Ectodermal cell (in vitro differentiated cells): ENCODE measurements around the gene PCBP2.

ENCODE experiments used
- H3K27ac ChIP-seq: 2 replicates; pipeline ENCODE4 v1.7.0; 2013; ENCODE audit warnings: mild to moderate bottlenecking, low read depth, low read length; ENCODE audit not compliant: insufficient read depth, poor library complexity, severe bottlenecking
- H3K27me3 ChIP-seq: 2 replicates; pipeline ENCODE4 v1.7.0; 2013; ENCODE audit warnings: mild to moderate bottlenecking, low read length; ENCODE audit not compliant: insufficient read depth, control insufficient read depth, poor library complexity, severe bottlenecking
- H3K36me3 ChIP-seq: one replicate; pipeline ENCODE4 v1.7.0; 2013; ENCODE audit warnings: low read length; ENCODE audit not compliant: control insufficient read depth, insufficient read depth
- H3K4me1 ChIP-seq: one replicate; pipeline ENCODE4 v1.7.0; 2013; ENCODE audit warnings: low read length; ENCODE audit not compliant: control insufficient read depth, insufficient read depth
- H3K4me3 ChIP-seq: 2 replicates; pipeline ENCODE4 v1.7.0; 2013; ENCODE audit warnings: low read depth, low read length, control low read depth; ENCODE audit not compliant: insufficient read depth
- H3K9me3 ChIP-seq: 2 replicates; pipeline ENCODE4 v1.7.0; 2013; ENCODE audit warnings: mild to moderate bottlenecking, low read length, moderate library complexity; ENCODE audit not compliant: control insufficient read depth
- WGBS, 2 experiments: methylation state at CpG; one replicate each; pipeline ENCODE4 v1.1.7; 2013; ENCODE audit warnings: missing lambda C conversion rate in 2 of 2; 5-methylcytosine and 5-hydroxymethylcytosine counted together

PCBP2 gene

GRCh38 chr12:53508534-53509170, 56.8 kb downstream of the PCBP2 start:
- WGBS, 2 experiments, result 40% methylated on average over 7 of the region's 7 CpGs
- Histone ChIP-seq H3K36me3 (peaks cover 22% of the 10 kb centered on the region), H3K4me1 (no peaks in the 10 kb centered on the region), H3K27me3 (no peaks in the 10 kb centered on the region), H3K27ac (no peak overlapping the region), H3K9me3 (no peaks in the 10 kb centered on the region), H3K4me3 (no peak overlapping the region)

DNA sequence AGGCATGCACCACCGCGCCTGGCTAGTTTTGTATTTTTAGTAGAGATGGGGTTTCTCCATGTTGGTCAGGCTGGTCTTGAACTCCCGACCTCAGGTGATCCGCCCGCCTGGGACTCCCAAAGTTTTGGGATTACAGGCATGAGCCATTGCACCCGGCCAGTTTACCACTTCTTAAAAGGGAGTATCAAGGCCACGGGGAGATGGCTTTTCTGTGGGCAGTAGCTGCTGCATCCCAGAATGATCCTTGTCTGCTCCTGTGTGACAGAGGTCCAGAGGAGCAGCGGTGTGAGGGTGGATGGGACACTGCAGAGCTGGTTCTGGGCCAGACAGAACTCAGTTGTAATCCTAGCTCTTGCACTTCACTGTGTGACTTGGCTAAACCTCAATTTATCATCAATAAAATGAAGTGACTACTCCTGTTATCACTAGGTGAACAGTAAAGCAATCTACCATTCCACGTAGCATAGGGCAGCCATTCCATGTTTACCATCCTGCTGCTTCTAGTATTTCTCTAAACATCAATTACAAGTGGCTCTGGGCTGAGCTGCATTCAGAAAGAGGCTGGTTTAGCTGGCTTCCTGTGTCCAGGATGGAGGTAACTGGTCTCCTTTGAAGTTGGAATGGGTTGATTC, 58.4 kb downstream of the PCBP2 start:
- no peaks in the 10 kb centered on the region for H3K27me3 ChIP-seq
- WGBS, 2 experiments, result 90 to 94% methylated on average over 9 of the region's 9 CpGs
- H3K4me1 ChIP-seq, result no peaks in the 10 kb centered on the region
- H3K36me3 ChIP-seq, result peaks cover 24% of the 10 kb centered on the region
- H3K4me3 ChIP-seq, result no peak overlapping the region
- H3K9me3 ChIP-seq, result no peaks in the 10 kb centered on the region
- H3K27ac ChIP-seq, result no peak overlapping the region

- 92 to 93% methylated on average over 6 of the region's 6 CpGs for WGBS, 2 experiments
- Histone ChIP-seq H3K27ac (no peak overlapping the region), H3K9me3 (no peaks in the 10 kb centered on the region), H3K4me1 (no peaks in the 10 kb centered on the region), H3K27me3 (no peaks in the 10 kb centered on the region), H3K4me3 (no peak overlapping the region), H3K36me3 (peaks cover 27% of the 10 kb centered on the region)
Observed at GRCh38 chr12:53513712-53514410, 62.0 kb downstream of the PCBP2 start.

DNA sequence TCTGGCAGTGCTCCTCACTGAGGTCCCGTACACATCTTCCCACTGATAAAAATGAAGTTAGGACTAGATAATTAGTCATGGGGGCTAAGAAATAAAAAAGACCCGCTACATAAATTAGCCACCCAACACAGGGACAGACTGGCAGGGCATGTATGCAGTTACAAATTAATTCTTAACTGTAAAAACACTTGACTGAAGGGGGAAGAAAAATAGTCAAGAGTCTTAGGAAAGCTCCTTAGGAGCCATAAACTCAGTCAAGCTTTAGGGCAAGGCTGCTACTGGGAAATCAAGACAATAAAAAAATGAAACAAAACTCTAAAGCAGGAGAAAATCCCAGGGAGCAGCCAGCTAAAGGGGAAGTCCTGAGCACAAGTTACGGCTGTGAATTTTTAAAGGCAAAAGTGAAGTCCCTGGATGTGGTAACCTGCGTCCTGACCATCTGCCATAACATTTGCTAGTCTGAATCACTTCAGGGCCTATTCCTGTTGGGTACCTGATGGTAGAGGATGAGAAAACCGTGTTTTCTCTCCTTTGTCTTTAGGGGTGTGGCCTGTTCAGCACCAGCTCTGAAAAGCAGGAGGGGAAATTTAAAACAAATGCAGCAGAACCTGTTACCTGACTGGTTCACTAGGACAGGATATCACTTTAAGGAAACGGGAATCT, 62.9 kb downstream of the PCBP2 start:
- H3K27ac ChIP-seq, result no peak overlapping the region
- no peaks in the 10 kb centered on the region for H3K9me3 ChIP-seq
- peaks cover 27% of the 10 kb centered on the region for H3K36me3 ChIP-seq
- WGBS, 2 experiments, result 92 to 98% methylated on average over 5 of the region's 6 CpGs
- H3K4me1 ChIP-seq, result no peaks in the 10 kb centered on the region
- H3K27me3 ChIP-seq, result no peaks in the 10 kb centered on the region
- no peak overlapping the region for H3K4me3 ChIP-seq

- WGBS, 2 experiments, result 90 to 98% methylated on average over 2 of the region's 2 CpGs
- H3K36me3 ChIP-seq, result peaks cover 28% of the 10 kb centered on the region
Observed at GRCh38 chr12:53515291-53515680, 63.4 kb downstream of the PCBP2 start.

DNA sequence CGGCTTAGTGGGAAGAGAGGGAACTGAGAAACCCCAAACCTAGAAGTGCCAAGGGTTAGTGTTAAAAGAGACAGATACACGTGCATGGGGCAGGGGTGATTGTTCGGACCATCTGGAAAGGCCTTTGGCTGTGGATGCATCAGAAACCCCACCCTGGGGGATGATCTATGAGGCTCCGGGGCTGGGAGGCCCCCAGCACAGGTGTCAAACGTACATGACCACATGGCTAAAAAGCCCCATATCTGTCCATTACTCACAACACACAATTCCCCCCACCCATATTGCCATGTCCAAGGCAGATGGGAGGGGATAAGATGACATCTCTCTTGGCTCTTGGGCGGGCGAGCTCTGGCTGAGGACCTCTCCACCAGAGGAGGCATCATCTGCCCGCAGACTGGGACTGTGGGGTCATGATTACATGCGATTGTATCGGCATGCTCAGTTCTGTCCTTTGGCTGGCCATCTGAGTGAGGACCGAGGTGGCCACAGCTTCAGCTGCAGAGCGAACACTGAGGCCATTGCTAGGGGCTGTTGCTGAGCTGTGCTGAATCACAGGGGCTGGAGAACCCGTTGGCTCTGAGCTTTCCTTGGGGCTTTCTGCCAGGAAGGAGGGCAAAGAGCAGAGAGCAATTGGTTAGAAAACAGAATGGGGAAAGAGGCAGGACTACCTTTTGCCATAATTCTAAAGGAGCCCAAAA, 65.0 kb downstream of the PCBP2 start:
- no peaks in the 10 kb centered on the region for H3K4me1 ChIP-seq
- 90 to 92% methylated on average over 13 of the region's 13 CpGs for WGBS, 2 experiments
- no peak overlapping the region for H3K27ac ChIP-seq
- H3K27me3 ChIP-seq, result no peaks in the 10 kb centered on the region
- no peaks in the 10 kb centered on the region for H3K9me3 ChIP-seq
- no peak overlapping the region for H3K4me3 ChIP-seq
- H3K36me3 ChIP-seq, result peaks cover 36% of the 10 kb centered on the region

More at GRCh38 chr12:53515291-53515680, 63.4 kb downstream of the PCBP2 start:
- no peak overlapping the region for H3K27ac ChIP-seq
- no peaks in the 10 kb centered on the region for H3K27me3 ChIP-seq
- H3K4me3 ChIP-seq, result no peak overlapping the region
- H3K9me3 ChIP-seq, result no peaks in the 10 kb centered on the region
- H3K4me1 ChIP-seq, result no peaks in the 10 kb centered on the region

DNA sequence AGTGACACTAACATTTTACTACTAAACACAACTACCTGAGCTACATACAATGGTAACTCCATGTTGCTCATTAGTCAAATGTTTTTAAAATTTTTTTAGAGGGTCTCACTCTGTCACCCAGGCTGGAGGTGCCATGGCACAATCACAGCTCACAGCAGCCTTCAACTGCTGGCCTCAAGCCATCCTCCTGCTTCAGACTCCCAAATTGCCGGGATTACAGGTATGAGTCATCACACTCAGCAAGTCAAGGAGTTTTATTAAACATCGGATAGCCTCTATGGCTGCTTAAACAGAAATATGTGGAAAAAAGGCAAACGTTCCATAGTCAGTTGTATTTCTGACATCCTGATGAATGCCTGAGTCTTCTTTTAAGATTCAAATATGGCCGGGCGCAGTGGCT, 66.5 kb downstream of the PCBP2 start:
- no peaks in the 10 kb centered on the region for H3K27me3 ChIP-seq
- H3K4me1 ChIP-seq, result no peaks in the 10 kb centered on the region
- peaks cover 43% of the 10 kb centered on the region for H3K36me3 ChIP-seq
- no peak overlapping the region for H3K4me3 ChIP-seq
- H3K9me3 ChIP-seq, result no peaks in the 10 kb centered on the region
- 93% methylated on average over 5 of the region's 5 CpGs for WGBS, 2 experiments
- no peak overlapping the region for H3K27ac ChIP-seq

DNA sequence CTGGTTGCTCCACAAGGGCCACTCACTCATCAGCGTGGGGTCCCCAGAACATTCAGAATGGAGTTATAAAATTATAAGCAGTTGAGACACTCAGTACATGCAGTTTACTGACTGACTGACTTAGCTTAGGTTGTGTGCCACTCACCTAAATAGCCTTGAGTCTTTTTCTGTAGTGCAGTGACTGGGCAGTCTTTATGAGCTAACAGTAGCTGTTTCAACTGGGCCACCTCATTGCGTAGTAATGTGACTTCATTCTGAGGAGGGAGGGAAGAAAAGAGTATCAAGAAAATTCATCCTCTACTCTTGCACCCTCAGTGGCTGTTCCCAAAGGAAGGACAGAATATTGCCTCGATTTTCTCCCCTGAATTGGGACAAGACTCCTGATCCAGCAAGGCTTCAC, 71.2 kb downstream of the PCBP2 start:
- no peak overlapping the region for H3K27ac ChIP-seq
- no peaks in the 10 kb centered on the region for H3K27me3 ChIP-seq
- no peaks in the 10 kb centered on the region for H3K9me3 ChIP-seq
- no peaks in the 10 kb centered on the region for H3K4me1 ChIP-seq
- H3K4me3 ChIP-seq, result no peak overlapping the region
- H3K36me3 ChIP-seq, result peaks cover 30% of the 10 kb centered on the region
- 84 to 93% methylated on average over 3 of the region's 3 CpGs for WGBS, 2 experiments

DNA sequence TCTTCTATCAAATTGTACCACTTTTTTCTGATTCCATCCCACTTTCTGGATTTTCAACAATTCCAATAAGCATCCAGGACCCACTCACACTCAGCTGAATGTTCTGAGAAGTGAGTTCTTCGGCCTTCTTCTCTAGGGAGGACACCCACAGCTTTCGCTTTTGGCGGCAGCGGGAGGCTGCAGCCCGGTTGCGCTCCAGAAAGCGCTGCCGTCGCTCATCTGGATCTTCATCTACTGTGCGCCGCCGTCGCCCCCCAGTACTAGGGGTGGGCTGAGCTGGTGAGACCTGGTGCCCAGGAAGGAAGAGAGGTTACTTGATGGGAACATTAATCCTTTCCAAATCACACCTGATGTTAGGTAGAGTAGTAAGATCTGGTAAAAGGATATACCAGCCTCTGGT, 72.6 kb downstream of the PCBP2 start:
- Histone ChIP-seq H3K4me1 (no peaks in the 10 kb centered on the region), H3K4me3 (no peak overlapping the region), H3K27ac (no peak overlapping the region), H3K27me3 (no peaks in the 10 kb centered on the region), H3K36me3 (peaks cover 30% of the 10 kb centered on the region), H3K9me3 (no peaks in the 10 kb centered on the region)
- WGBS, 2 experiments, result 96% methylated on average over 13 of the region's 13 CpGs
